ENCODE results near the gene CTRB2. TPM values are rescaled to one million over a fixed set of nuclear protein-coding genes. Genes with fewer than 3 reads are reported as not detected.

Gene CTRB2
- total RNA-seq, 1 donor from 2014 or later = not detected

DNA sequence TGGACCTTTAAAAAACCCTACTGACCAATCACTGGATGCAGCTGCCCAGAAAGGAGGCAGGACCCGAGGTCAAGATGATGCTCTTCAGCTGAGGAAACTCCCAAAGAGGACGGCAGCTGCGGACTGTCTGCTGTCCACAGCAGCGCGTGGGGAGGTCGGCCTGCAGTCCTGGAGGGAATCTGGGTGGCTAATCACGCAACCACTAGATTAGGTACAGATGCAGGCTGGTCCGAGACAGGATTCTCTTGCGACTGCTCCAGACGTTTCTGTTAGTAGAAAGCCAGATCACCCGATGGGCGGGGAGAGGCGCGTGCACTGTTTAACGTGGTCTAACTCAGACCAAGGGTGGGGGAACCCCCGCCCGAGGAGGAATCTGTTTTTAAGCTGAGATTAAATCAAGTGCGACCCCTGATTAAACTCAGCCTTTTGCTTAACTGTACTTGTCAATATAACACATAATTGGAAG is 8.8 kb downstream of the CTRB2 start:
- Mint-ChIP-seq H3K4me3 (no peak overlapping the region), H3K36me3 (no peaks in the 10 kb centered on the region)

DNA sequence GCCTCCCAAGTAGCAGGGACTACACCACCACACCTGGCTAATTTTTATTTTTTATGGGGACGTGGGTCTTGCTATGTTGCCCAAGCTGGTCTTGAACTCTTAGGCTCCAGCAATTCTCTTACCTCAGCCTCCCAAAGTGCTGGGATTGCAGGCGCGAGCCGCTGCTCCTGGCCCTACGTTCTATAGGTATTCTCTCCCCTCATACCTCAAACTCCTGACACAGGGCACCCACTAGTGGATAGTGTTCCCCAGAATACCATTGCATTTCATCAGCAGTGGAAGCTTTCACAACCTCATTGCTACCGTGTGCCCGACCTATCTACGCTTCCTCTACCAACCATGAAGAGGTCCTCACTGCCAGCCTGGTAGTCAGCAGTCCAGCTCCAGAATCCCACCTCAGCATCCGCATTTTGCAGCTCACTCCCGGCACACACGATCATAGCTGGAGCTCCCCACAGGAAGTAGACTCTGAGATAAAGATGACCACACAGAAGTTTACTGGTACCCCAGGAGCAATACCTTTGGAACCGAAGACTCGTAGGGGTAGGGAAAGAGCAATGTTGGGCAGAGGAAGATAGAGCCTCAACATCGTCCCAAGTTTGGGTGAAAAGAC is 9.3 kb downstream of the CTRB2 start:
- no peak overlapping the region for H3K4me3 Mint-ChIP-seq
- Histone ChIP-seq H3K4me3 (no peak overlapping the region), H3K4me1 (no peaks in the 10 kb centered on the region), H3K9me3 (ENCODE audit: low read depth) (no peaks in the 10 kb centered on the region), H3K27me3 (no peaks in the 10 kb centered on the region), H3K4me2 (no peak overlapping the region), H2AFZ (replicated peaks) (peak overlapping the region; percentile 71), H3K79me2 (ENCODE audit: low read depth) (no peaks in the 10 kb centered on the region), H3F3A (ENCODE audit: low read depth) (no peaks in the 10 kb centered on the region), H4K20me1 (ENCODE audit: low read depth) (no peaks in the 10 kb centered on the region), H3K9ac (no peak overlapping the region), H3K36me3 (no peaks in the 10 kb centered on the region), H3K27ac (no peak overlapping the region)
- TF ChIP-seq, protein P1, sequence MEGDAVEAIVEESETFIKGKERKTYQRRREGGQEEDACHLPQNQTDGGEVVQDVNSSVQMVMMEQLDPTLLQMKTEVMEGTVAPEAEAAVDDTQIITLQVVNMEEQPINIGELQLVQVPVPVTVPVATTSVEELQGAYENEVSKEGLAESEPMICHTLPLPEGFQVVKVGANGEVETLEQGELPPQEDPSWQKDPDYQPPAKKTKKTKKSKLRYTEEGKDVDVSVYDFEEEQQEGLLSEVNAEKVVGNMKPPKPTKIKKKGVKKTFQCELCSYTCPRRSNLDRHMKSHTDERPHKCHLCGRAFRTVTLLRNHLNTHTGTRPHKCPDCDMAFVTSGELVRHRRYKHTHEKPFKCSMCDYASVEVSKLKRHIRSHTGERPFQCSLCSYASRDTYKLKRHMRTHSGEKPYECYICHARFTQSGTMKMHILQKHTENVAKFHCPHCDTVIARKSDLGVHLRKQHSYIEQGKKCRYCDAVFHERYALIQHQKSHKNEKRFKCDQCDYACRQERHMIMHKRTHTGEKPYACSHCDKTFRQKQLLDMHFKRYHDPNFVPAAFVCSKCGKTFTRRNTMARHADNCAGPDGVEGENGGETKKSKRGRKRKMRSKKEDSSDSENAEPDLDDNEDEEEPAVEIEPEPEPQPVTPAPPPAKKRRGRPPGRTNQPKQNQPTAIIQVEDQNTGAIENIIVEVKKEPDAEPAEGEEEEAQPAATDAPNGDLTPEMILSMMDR (IDR thresholded peaks at IDR 0.05) = no peak
- no peak for TF ChIP-seq EZH2 (IDR thresholded peaks at IDR 0.05)
- TF ChIP-seq EZH2phosphoT487 (IDR thresholded peaks at IDR 0.05) = no peak
- H3K27me3 Mint-ChIP-seq (ENCODE audit: insufficient read depth, low read depth) = no peaks in the 10 kb centered on the region
- no peaks in the 10 kb centered on the region for H3K36me3 Mint-ChIP-seq
- H3K4me1 Mint-ChIP-seq = no peaks in the 10 kb centered on the region
- H3K9me3 Mint-ChIP-seq = peaks cover 4% of the 10 kb centered on the region
- no peak for DNase-seq (ENCODE audit: low spot score)
- H3K27ac Mint-ChIP-seq = no peak overlapping the region

More for the DNA sequence above, 8.8 kb downstream of the CTRB2 start:
- Histone ChIP-seq H3K4me3 (no peak overlapping the region), H3K36me3 (no peaks in the 10 kb centered on the region), H3K27me3 (no peaks in the 10 kb centered on the region), H3K4me1 (no peaks in the 10 kb centered on the region), H3K79me2 (ENCODE audit: low read depth) (no peaks in the 10 kb centered on the region), H3F3A (ENCODE audit: low read depth) (no peaks in the 10 kb centered on the region), H3K27ac (no peak overlapping the region), H3K9ac (no peak overlapping the region), H3K9me3 (ENCODE audit: low read depth) (no peaks in the 10 kb centered on the region), H2AFZ (replicated peaks) (peak overlapping the region; percentile 71), H4K20me1 (ENCODE audit: low read depth) (no peaks in the 10 kb centered on the region), H3K4me2 (no peak overlapping the region)
- DNase-seq (ENCODE audit: low spot score) = no peak
- TF ChIP-seq EZH2phosphoT487 (IDR thresholded peaks at IDR 0.05) (no peak), EZH2 (IDR thresholded peaks at IDR 0.05) (no peak)
- TF ChIP-seq, protein P1 (IDR thresholded peaks at IDR 0.05) = no peak
- Mint-ChIP-seq H3K4me1 (no peaks in the 10 kb centered on the region), H3K9me3 (no peaks in the 10 kb centered on the region), H3K27ac (no peak overlapping the region), H3K27me3 (ENCODE audit: insufficient read depth, low read depth) (no peaks in the 10 kb centered on the region)

DNA sequence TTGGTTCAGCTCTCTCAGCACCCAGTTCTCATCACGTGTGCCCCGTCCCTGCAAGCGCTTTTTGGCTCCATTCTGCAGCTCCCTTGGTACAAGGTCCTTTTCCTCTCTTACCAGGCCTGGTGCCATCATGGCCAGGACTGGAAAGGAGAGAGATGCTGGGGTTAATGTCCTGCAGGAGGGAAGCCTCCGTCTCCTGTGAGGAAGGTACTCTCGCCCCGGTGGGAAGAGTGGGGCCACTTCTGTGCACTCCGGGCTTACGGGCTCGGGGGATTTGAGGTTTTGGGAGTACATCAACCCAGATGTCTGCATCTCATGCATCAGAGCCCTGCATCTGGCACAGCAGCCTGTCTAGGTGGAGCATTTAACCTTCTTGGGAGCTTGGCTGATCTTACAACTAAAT is 10.1 kb downstream of the CTRB2 start:
- Mint-ChIP-seq H3K9me3 (peaks cover 7% of the 10 kb centered on the region), H3K4me3 (no peak overlapping the region), H3K27me3 (ENCODE audit: insufficient read depth, low read depth) (no peaks in the 10 kb centered on the region), H3K4me1 (no peaks in the 10 kb centered on the region), H3K36me3 (no peaks in the 10 kb centered on the region), H3K27ac (no peak overlapping the region)
- Histone ChIP-seq H3F3A (ENCODE audit: low read depth) (no peaks in the 10 kb centered on the region), H2AFZ (replicated peaks) (no peak overlapping the region), H3K27me3 (no peaks in the 10 kb centered on the region), H3K36me3 (no peaks in the 10 kb centered on the region), H3K9me3 (ENCODE audit: low read depth) (no peaks in the 10 kb centered on the region), H3K4me1 (no peaks in the 10 kb centered on the region), H4K20me1 (ENCODE audit: low read depth) (no peaks in the 10 kb centered on the region), H3K79me2 (ENCODE audit: low read depth) (no peaks in the 10 kb centered on the region), H3K9ac (no peak overlapping the region), H3K27ac (no peak overlapping the region), H3K4me2 (no peak overlapping the region), H3K4me3 (no peak overlapping the region)
- DNase-seq (ENCODE audit: low spot score) = no peak
- TF ChIP-seq EZH2phosphoT487 (IDR thresholded peaks at IDR 0.05) = no peak
- TF ChIP-seq, protein P1 (IDR thresholded peaks at IDR 0.05) = no peak
- TF ChIP-seq EZH2 (IDR thresholded peaks at IDR 0.05) = no peak

Measured in neural progenitor cell (in vitro differentiated cells).